HepG2 (cell line): ENCODE measurements around the gene VWA1. TPM values are rescaled to one million over a fixed set of nuclear protein-coding genes. Genes with fewer than 3 reads are reported as not detected.
A peak's percentile ranks its signal among the peaks of the same experiment; 100 is the strongest.

Source experiments
- ATAC-seq: fragments of 200-7000 bp; cut with Tn5 transposase; 3 replicates; pipeline ENCODE4 v1.9.1; 2020; ENCODE audit warnings: mild to moderate bottlenecking, moderate library complexity
- BruUV-seq: library from RNA; stranded (reverse); fragments of 400-500 nt; replicated peaks from 2 replicates; lab custom pipeline; 2021; lab: Mats Ljungman, UMichigan
- CTCF ChIA-PET: fragments of 300-600 bp; formaldehyde crosslinking; extraction: SDS; loops from one replicate; lab custom pipeline; 2021; ENCODE audit warnings: low total read pairs, inconsistent platforms, low intra/inter-chr PET ratio; lab: Yijun Ruan, JAX
- POLR2A ChIA-PET: fragments of 350-600 bp; sonication (Branson Sonifier 250); formaldehyde crosslinking; loops from one replicate; lab custom pipeline; 2020; ENCODE audit warnings: antibody characterized with exemption, inconsistent platforms; lab: Yijun Ruan, JAX
- DNase-seq: peaks from one replicate; pipeline ENCODE4 v3.0.0-alpha.2; 2015; ENCODE audit warnings: low spot score
- FAIRE-seq: peaks from 3 replicates; lab custom pipeline; 2011; peaks lifted over from hg19 to GRCh38; lab: Jason Lieb, UNC
- H2AFZ ChIP-seq: one replicate; pipeline ENCODE4 v1.6.1; 2011; ENCODE audit warnings: low read length, inconsistent platforms
- H3K27ac ChIP-seq: fragments of 300-600 bp; 3 replicates; pipeline ENCODE4 v1.8.0; 2011; ENCODE audit warnings: mixed run types, mild to moderate bottlenecking, mixed read lengths, low read length, inconsistent platforms; ENCODE audit not compliant: insufficient read depth; ENCODE audit errors: extremely low read length
- H3K27me3 ChIP-seq, 2 experiments: fragments of 200-600 bp in 1 of 2; 2 replicates in 1 of 2; 3 replicates in 1 of 2; pipeline versions ENCODE4 v1.6.0 to v1.8.0; 2011; ENCODE audit warnings: low read length in 2 of 2, mild to moderate bottlenecking in 2 of 2, moderate library complexity in 2 of 2, inconsistent platforms in 1 of 2; ENCODE audit not compliant: insufficient read depth in 2 of 2, control insufficient read depth in 1 of 2
- H3K36me3 ChIP-seq, 2 experiments: fragments of 200-600 bp in 1 of 2; replicated peaks in 1 of 2; 2 replicates in 1 of 2; 3 replicates in 1 of 2; pipeline versions ENCODE4 v1.5.1 to v1.8.0; 2011; ENCODE audit warnings: low read length in 2 of 2, inconsistent platforms in 1 of 2; ENCODE audit not compliant: insufficient read depth in 2 of 2, control insufficient read depth in 1 of 2
- H3K4me1 ChIP-seq: 2 replicates; pipeline ENCODE4 v1.5.1; 2012; ENCODE audit warnings: low read length, inconsistent platforms; ENCODE audit not compliant: insufficient read depth
- H3K4me2 ChIP-seq: 2 replicates; pipeline ENCODE4 v1.6.0; 2011; ENCODE audit warnings: low read depth, low read length, inconsistent platforms
- H3K4me3 ChIP-seq, 3 experiments: fragments of 200-600 bp in 1 of 3; sonication (generic), shearing (Covaris generic) in 1 of 3; replicated peaks in 1 of 3; 2 replicates each; pipeline ENCODE4 v1.5.1; 2011 to 2016; ENCODE audit warnings: low read length in 3 of 3, inconsistent platforms in 2 of 3, low read depth in 2 of 3, mild to moderate bottlenecking in 2 of 3, control low read depth in 1 of 3, mixed read lengths in 1 of 3; ENCODE audit not compliant: insufficient read depth in 1 of 3
- H3K79me2 ChIP-seq: one replicate; pipeline ENCODE4 v1.6.1; 2011; ENCODE audit warnings: low read length, inconsistent platforms; ENCODE audit not compliant: insufficient read depth
- H3K9ac ChIP-seq: 2 replicates; pipeline ENCODE4 v1.6.0; 2011; ENCODE audit warnings: mild to moderate bottlenecking, low read depth, low read length, inconsistent platforms; ENCODE audit not compliant: insufficient read depth
- H3K9me3 ChIP-seq: 2 replicates; pipeline ENCODE4 v1.5.1; 2012; ENCODE audit warnings: mild to moderate bottlenecking, low read length
- H4K20me1 ChIP-seq: 2 replicates; pipeline ENCODE4 v1.6.0; 2011; ENCODE audit warnings: inconsistent platforms, mild to moderate bottlenecking, low read length, moderate library complexity; ENCODE audit not compliant: insufficient read depth
- AGO2 ChIP-seq: fragments of 200-400 bp; formaldehyde crosslinking; optimal IDR thresholded peaks from 2 replicates; pipeline ENCODE3; 2017; ENCODE audit warnings: mild to moderate bottlenecking, low read depth, low read length, moderate library complexity
- AKAP8 ChIP-seq: sonication (generic); formaldehyde crosslinking; IDR thresholded peaks from 2 replicates; pipeline ENCODE4 v1.5.1; 2020; ENCODE audit warnings: mild to moderate bottlenecking, missing genetic modification reagents
- CBFB ChIP-seq: sonication (generic); formaldehyde crosslinking; IDR thresholded peaks from 2 replicates; pipeline ENCODE4 v1.4.0; 2020; ENCODE audit warnings: missing genetic modification reagents
- CEBPG ChIP-seq: IDR thresholded peaks from 2 replicates; pipeline ENCODE4 v1.6.1; 2016
- DPF2 ChIP-seq: sonication (generic); formaldehyde crosslinking; IDR thresholded peaks from 2 replicates; pipeline ENCODE4 v1.4.0; 2020; ENCODE audit warnings: mild to moderate bottlenecking, low read depth, missing genetic modification reagents, borderline replicate concordance
- ETV5 ChIP-seq: IDR thresholded peaks from 2 replicates; pipeline ENCODE4 v1.6.1; 2018; ENCODE audit warnings: missing biosample characterization, missing genetic modification reagents, inconsistent platforms, borderline replicate concordance
- FOXA1 ChIP-seq, 2 experiments: fragments of 450-650 bp in 1 of 2; sonication (generic) in 1 of 2; formaldehyde crosslinking in 1 of 2; IDR thresholded peaks; 2 replicates each; pipeline versions ENCODE4 v1.4.0 to v1.6.1; 2016 to 2020; ENCODE audit warnings: missing genetic modification reagents in 1 of 2
- GMEB1 ChIP-seq: sonication (generic); formaldehyde crosslinking; IDR thresholded peaks from 2 replicates; pipeline ENCODE4 v1.5.1; 2020; ENCODE audit warnings: missing genetic modification reagents, mild to moderate bottlenecking, borderline replicate concordance
- GTF2F1 ChIP-seq: fragments of 150-350 bp; IDR thresholded peaks from 2 replicates; pipeline ENCODE4 v1.6.1; 2014; ENCODE audit warnings: low read length
- RERE ChIP-seq: IDR thresholded peaks from 2 replicates; pipeline ENCODE4 v1.6.1; 2016; ENCODE audit warnings: low read depth, missing genetic modification reagents, missing compliant biosample characterization
- SATB2 ChIP-seq: sonication (generic); formaldehyde crosslinking; IDR thresholded peaks from 2 replicates; pipeline ENCODE4 v1.5.0; 2020; ENCODE audit warnings: missing genetic modification reagents
- XBP1 ChIP-seq: sonication (generic); formaldehyde crosslinking; IDR thresholded peaks from 2 replicates; pipeline ENCODE4 v1.5.0; 2020; ENCODE audit warnings: missing genetic modification reagents
- ZC3H13 ChIP-seq: sonication (generic); formaldehyde crosslinking; IDR thresholded peaks from 2 replicates; pipeline ENCODE4 v1.8.1; 2023; ENCODE audit warnings: mild to moderate bottlenecking, missing genetic modification reagents, moderate library complexity
- ZFX ChIP-seq: sonication (generic); formaldehyde crosslinking; IDR thresholded peaks from 2 replicates; pipeline ENCODE4 v1.4.0; 2020; ENCODE audit warnings: mild to moderate bottlenecking, low read depth, missing genetic modification reagents, moderate library complexity
- ZMYM2 ChIP-seq: sonication (generic); formaldehyde crosslinking; IDR thresholded peaks from 2 replicates; pipeline ENCODE4 v1.8.0; 2022; ENCODE audit warnings: mild to moderate bottlenecking, missing genetic modification reagents
- ZNF274 ChIP-seq: sonication (generic); formaldehyde crosslinking; IDR thresholded peaks from 2 replicates; pipeline ENCODE4 v1.5.1; 2020; ENCODE audit warnings: mild to moderate bottlenecking, missing genetic modification reagents
- ZNF501 ChIP-seq: sonication (generic); formaldehyde crosslinking; IDR thresholded peaks from 2 replicates; pipeline ENCODE4 v1.5.1; 2020; ENCODE audit warnings: mild to moderate bottlenecking, moderate library complexity, missing genetic modification reagents
- ZNF562 ChIP-seq: sonication (generic); formaldehyde crosslinking; IDR thresholded peaks from 2 replicates; pipeline ENCODE4 v1.8.0; 2022; ENCODE audit warnings: missing genetic modification reagents, borderline replicate concordance
- WGBS: methylation state at CpG from one replicate; pipeline ENCODE4 v1.1.6; 2017; ENCODE audit warnings: low lambda C conversion rate; 5-methylcytosine and 5-hydroxymethylcytosine counted together
- in situ Hi-C: cut with HindIII; loops from 2 replicates; pipeline ENCODE4 v1.10.0; 2017; ENCODE audit warnings: low pct_unique_long_range_greater_than_20kb; ENCODE audit not compliant: extremely low pct_ligation_motif_present
- intact Hi-C: fragments of 100-400 bp; cut with micrococcal nuclease; formaldehyde crosslinking; loops from one replicate; pipeline ENCODE4 v1.10.0; 2022; ENCODE audit not compliant: unreplicated experiment
- polyA plus RNA-seq, 8 experiments: library from polyadenylated mRNA; depleted of rRNA in 3 of 8; stranded (reverse) in 7 of 8; unstranded in 1 of 8; fragments of >200 nt; fragmentation: Illumina TruSeq in 4 of 8; extraction: Trizol in 4 of 8; gene quantifications; 2 replicates each; pipeline versions ENCODE4 v1.2.1 to v1.2.3, GENCODE V29; 2011 to 2016; ENCODE audit warnings: low read depth in 4 of 8, missing spikeins in 1 of 8, mixed read lengths in 1 of 8; ENCODE audit not compliant: insufficient read depth in 1 of 8
- total RNA-seq, 5 experiments: library from RNA; depleted of rRNA; stranded (reverse); fragments of >200 nt; fragmentation: Illumina TruSeq; extraction: Trizol; gene quantifications; 2 replicates each; pipeline ENCODE4 v1.2.3, GENCODE V29; 2016; ENCODE audit warnings: low read depth in 1 of 5

VWA1 gene
- total and polyA plus RNA-seq, 2 of the 13 experiments (the other 11 are each of a cell fraction or from before 2014, with no cell fraction given): 40.9 to 57.5 TPM

DNA sequence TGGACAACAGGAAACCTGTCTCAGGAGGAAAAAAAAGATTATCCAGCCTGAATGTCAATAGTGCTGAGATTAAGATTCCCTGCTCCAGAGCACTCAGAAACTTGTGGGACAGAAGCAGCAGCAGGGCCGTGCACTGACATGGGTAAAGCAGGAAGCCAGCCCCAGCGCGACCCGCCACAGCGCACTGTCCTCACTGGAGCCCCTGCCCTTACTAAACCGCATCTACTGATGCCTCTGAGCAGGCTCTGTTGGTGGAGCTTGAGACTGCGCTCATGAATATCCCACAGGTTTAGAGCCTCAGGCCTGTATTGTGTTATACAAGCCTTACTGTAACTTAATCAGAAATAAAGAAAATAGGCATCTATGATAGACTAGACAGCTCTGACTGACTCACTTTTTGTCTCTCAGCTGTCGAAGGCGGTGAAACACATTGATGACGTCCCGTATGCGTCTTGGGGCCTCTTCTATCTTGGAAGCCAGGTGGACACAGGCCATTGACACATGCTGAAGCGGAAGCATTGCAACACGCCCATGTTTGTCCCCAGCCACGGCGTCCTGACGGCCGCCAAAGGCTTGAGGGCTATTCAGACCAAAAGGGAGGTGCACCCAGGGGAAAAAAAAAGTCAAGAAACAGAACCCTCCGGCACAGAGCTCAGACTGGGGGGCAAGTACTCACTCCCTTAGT is 37.5 kb upstream of the VWA1 start:
- peak overlapping the region; percentile 75 to 95 (median 93) for H3K4me3 ChIP-seq
- peak overlapping the region; percentile 82 for H3K27ac ChIP-seq
- H3K4me2 ChIP-seq: peak overlapping the region; percentile 85
- ChIA-PET POLR2A (interaction anchor here (1.1 to 12.4 kb wide), 6 partner anchors 10 to 107 kb away, joined by 3 to 355 read pairs (median 21); partner anchors contain the start of genes AURKAIP1, MRPL20, MXRA8 and VWA1), CTCF (no interaction called here)
- H4K20me1 ChIP-seq: peaks cover 17% of the 10 kb centered on the region
- no peaks in the 10 kb centered on the region for H3K9me3 ChIP-seq
- in situ Hi-C loops (no loop called here), intact Hi-C loops (loop anchor here (2.0 kb wide), 1 partner anchor 21 kb away; no protein-coding TSS in a partner anchor)
- no peak for FAIRE-seq
- no peaks in the 10 kb centered on the region for H3K27me3 ChIP-seq
- H2AFZ ChIP-seq: no peak overlapping the region
- peak; percentile 39 for DNase-seq
- 37% methylated on average over 18 of the region's 19 CpGs for WGBS
- ATAC-seq: no peak
- peaks cover 20 to 55% of the 10 kb centered on the region in 2 experiments for H3K36me3 ChIP-seq
- BruUV-seq: TSS peak; percentile 60
- peak overlapping the region; percentile 98 for H3K9ac ChIP-seq
- H3K79me2 ChIP-seq: peaks cover 51% of the 10 kb centered on the region
- H3K4me1 ChIP-seq: peaks cover 45% of the 10 kb centered on the region
- TF ChIP-seq CEBPG (CRISPR knock-in tag) (peak; percentile 60), ZFX (CRISPR knock-in tag) (no peak), GTF2F1 (no peak), ZNF501 (CRISPR knock-in tag) (peak; percentile 35; the same call in 1 of the 2 replicates), ZNF562 (no peak), CBFB (CRISPR knock-in tag) (no peak), XBP1 (CRISPR knock-in tag) (no peak), AGO2 (no peak), AKAP8 (CRISPR knock-in tag) (no peak), ZNF274 (CRISPR knock-in tag) (0 out of 2 replicates have a peak, but pooled peaks have one; percentile 55), ETV5 (CRISPR knock-in tag) (peak; percentile 70; the same call in 1 of the 2 replicates), ZMYM2 (no peak), SATB2 (CRISPR knock-in tag) (no peak), GMEB1 (no peak), DPF2 (CRISPR knock-in tag) (no peak), RERE (CRISPR knock-in tag) (no peak), ZC3H13 (CRISPR knock-in tag) (no peak), FOXA1 (IDR thresholded peaks at IDR 0.05) (no peak), FOXA1 (CRISPR knock-in tag; IDR thresholded peaks at IDR 0.05) (0 out of 2 replicates have a peak, but pooled peaks have one; percentile 21)
